Stimulated activated CD8-positive, alpha-beta memory T cell treated with anti-CD3 and anti-CD28 coated beads, Interleukin-15, amount 100 ng/mL, for 48 hours (primary cell): ENCODE results near the gene CSNK1G3.
"Not testable (repeated sequence)": the region's sequence is repeated elsewhere in the genome, so short reads cannot be mapped to it uniquely, and the experiment has no call there.

Experiments used
- DNase-seq, 2 donors: peaks; one replicate each; pipeline ENCODE4 v3.0.0-alpha.2; 2020; ENCODE audit warnings: low read depth in 2 of 2

The CSNK1G3 gene

GRCh38 chr5:123559434-123559775, 47.4 kb downstream of the CSNK1G3 start:
- DNase-seq = no peak

GRCh38 chr5:123561230-123561629, 49.3 kb downstream of the CSNK1G3 start:
- no peak for DNase-seq

GRCh38 chr5:123571927-123572326, 60.0 kb downstream of the CSNK1G3 start:
- no peak for DNase-seq

- no peak for DNase-seq
Measured at GRCh38 chr5:123578390-123578789, 66.4 kb downstream of the CSNK1G3 start.

- no peak for DNase-seq
Measured at GRCh38 chr5:123579410-123579809, 67.4 kb downstream of the CSNK1G3 start.

GRCh38 chr5:123582550-123583285, 70.7 kb downstream of the CSNK1G3 start:
- no peak for DNase-seq

GRCh38 chr5:123585871-123586270, 73.9 kb downstream of the CSNK1G3 start:
- no peak for DNase-seq

GRCh38 chr5:123594434-123594833, 82.5 kb downstream of the CSNK1G3 start:
- no peak for DNase-seq

- no peak for DNase-seq
Measured at GRCh38 chr5:123597018-123597417, 85.0 kb downstream of the CSNK1G3 start.

- no peak for DNase-seq
Measured at GRCh38 chr5:123598028-123598689, 86.2 kb downstream of the CSNK1G3 start.

GRCh38 chr5:123599171-123599570, 87.2 kb downstream of the CSNK1G3 start:
- DNase-seq = no peak

- DNase-seq = no peak
Measured at GRCh38 chr5:123601610-123602009, 89.6 kb downstream of the CSNK1G3 start.

GRCh38 chr5:123605822-123606221, 93.8 kb downstream of the CSNK1G3 start:
- no peak for DNase-seq

GRCh38 chr5:123610209-123610608, 98.2 kb downstream of the CSNK1G3 start:
- DNase-seq = no peak

- no peak for DNase-seq
Measured at GRCh38 chr5:123610665-123611405, 98.9 kb downstream of the CSNK1G3 start.

GRCh38 chr5:123611406-123611709, 99.4 kb downstream of the CSNK1G3 start:
- no peak for DNase-seq

- DNase-seq = no peak
Measured at GRCh38 chr5:123617561-123617960, 105.6 kb downstream of the CSNK1G3 start.

GRCh38 chr5:123626051-123626450, 114.1 kb downstream of the CSNK1G3 start:
- no peak for DNase-seq

- DNase-seq = no peak
Measured at GRCh38 chr5:123628860-123629544, 117.0 kb downstream of the CSNK1G3 start.

- DNase-seq = no peak
Measured at GRCh38 chr5:123636006-123636405, 124.0 kb downstream of the CSNK1G3 start.

GRCh38 chr5:123637028-123637427, 125.1 kb downstream of the CSNK1G3 start:
- not testable (repeated sequence) for DNase-seq

- no peak for DNase-seq
Measured at GRCh38 chr5:123639244-123639643, 127.3 kb downstream of the CSNK1G3 start.
